ENCODE data around the gene TPST1.

GRCh38 chr7:66183700-66184099, 21.4 kb upstream of the TPST1 start:
- TF ChIP-seq SP1 (IDR thresholded peaks at IDR 0.05) (no peak), CTBP1 (IDR thresholded peaks at IDR 0.05; ENCODE audit: borderline replicate concordance) (no peak), FOXM1 (IDR thresholded peaks at IDR 0.05; ENCODE audit: borderline replicate concordance) (no peak), L3MBTL2 (conservative IDR thresholded peaks at IDR 0.05) (no peak), NFRKB (IDR thresholded peaks at IDR 0.05) (no peak), ELF4 (IDR thresholded peaks at IDR 0.05) (no peak)
